Stimulated activated naive CD4-positive, alpha-beta T cell (primary cell): ENCODE results near the gene TMEM39B.
"Not testable (repeated sequence)": the region's sequence is repeated elsewhere in the genome, so short reads cannot be mapped to it uniquely, and the experiment has no call there.

Source experiments
- DNase-seq, 6 experiments: peaks; one replicate each; lab custom pipeline; 2025; lab: John Stamatoyannopoulos, UW

Gene TMEM39B

DNA sequence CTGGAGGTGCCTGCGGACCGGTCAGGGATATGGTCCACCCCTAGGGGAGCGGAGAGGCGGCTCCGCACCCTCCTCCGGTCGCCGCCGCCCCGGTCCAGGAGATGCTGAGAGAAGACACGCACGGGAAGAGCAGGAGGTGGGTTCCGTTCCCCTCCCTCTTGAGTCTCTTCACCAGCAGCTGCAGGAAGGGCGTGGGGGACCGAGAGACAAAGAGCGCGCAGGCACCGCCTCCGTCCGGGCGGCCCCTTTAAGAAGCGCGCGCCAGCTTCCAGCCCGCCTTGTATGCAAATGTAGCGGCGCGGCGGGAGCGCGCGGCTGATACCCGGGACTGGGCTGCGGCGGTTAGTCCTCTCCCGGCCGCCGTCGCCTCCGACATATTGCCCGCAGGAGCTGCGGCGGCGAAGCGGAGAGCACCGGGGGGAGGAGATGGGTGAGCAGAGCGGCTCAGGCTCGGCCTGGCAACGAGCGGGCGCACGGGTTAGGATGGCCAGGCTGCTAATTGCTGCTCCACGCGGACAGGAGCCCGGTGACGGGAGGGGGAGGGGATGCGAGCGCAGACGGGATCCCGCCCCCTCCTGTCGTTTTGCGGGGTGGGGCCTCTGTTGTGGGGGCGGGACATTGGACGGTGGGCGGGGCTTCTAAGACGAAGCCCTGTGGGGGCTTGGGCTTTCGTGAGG is at the start of gene TMEM39B:
TMEM39B (plus strand) TSS at position 318 of the 677 bp plus-strand sequence; CDS start at position 427, 109 bp downstream.
- peak; percentile 90 to 99 (median 96) for DNase-seq

DNA sequence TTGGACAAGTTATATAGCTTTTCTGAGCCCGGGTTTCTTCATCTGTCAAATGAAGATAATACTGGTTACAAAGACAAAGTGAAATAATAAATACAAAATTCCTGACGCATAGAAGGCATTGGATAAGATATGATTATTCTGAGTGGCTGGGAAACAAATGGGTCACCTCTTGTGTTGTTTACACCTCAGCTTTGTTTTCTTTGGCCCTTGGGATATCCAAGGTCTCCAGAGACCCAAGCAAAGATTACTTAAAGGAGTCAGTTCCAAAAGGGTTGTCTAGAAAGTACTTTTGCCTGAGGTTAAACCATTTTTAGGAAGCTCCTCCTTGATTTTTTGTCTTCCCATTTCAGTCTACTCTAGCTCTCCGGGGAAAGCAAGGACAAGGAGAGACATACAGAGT is 49.4 kb upstream of the TMEM39B start:
- no peak for DNase-seq

DNA sequence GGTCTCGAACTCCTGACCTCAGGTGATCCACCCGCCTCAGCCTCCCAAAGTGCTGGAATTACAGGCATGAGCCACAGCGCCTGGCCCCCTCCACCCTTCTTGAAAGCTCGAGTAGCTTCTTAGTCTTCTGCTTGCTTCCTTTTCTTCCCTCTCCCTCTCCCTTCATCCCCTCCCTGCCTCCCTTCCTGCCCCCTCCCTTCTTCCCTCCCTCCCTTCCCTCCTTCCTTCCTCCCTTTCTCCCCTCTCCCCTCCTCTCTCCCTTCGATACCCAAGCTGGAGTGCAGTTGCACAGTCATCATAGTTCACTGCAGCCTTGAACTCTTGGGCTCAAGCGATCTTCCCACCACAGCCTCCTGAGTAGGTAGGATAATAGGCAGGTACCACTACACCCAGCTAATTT is 47.2 kb upstream of the TMEM39B start:
- no peak for DNase-seq

DNA sequence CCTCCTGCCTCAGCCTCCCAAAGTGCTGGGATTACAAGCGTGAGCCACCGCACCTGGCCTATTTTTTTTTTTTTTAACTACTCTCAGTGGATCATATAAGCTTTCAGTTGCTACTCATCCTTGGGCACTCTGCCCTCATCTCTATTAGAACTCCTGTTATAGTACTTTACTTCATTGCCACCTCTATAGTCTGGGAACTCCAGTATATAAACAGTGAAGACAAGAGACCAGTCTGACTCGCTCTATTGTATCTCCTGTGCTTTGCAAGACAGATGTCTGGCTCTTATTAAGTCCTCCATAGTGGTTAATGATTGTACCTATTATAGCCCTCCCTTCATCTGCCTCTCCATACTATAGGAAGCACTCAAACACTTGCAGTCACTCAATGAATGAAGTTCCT is 44.0 kb upstream of the TMEM39B start:
- no peak for DNase-seq

DNA sequence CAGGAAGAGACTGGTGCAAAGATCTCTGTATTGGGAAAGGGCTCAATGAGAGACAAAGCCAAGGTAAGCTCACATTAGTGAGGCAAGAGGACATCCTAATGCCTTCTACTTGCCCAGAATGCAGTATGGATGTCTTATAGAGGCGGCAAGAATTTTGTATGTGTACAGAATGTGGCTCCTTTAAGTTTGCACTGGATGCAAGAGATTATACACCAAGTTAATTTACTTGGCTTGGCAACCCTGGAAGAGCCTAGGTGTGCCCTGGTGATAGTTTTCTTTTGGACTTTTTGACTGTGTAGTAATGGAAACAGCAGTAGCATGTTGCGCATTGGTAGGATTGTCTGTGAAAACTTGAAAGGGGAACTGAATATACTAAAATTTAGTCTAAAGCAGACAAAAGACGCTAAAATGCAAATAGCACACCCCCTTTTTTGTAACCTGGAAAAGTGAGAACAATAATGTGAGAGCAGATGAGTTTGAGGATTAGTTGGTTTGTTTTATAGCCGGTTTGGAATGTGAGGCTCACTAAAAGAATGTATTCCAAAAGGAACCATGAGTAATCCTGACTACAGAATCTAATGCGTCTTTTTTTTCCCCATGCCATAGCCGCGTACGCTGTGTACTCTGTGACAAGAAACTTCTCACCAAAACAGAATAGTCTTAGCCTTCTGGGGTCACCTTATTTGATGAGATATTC is 41.0 kb upstream of the TMEM39B start:
- no peak for DNase-seq

DNA sequence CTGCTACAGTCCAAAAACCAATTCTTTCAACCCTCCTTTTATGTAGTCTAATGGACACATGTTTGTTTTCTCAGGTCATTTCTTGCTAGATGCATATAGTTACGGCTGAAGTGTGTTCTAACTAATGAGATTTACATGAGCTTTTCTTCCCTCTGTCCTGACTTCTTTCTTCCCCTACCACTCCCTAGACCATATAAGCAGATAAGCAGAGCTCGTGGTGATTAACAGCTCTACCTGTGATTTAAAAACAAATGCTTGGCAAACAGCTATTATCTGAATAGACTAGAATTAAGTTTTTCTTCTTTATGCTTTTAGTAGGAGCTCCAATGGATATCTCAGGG is 40.5 kb upstream of the TMEM39B start:
- no peak for DNase-seq

DNA sequence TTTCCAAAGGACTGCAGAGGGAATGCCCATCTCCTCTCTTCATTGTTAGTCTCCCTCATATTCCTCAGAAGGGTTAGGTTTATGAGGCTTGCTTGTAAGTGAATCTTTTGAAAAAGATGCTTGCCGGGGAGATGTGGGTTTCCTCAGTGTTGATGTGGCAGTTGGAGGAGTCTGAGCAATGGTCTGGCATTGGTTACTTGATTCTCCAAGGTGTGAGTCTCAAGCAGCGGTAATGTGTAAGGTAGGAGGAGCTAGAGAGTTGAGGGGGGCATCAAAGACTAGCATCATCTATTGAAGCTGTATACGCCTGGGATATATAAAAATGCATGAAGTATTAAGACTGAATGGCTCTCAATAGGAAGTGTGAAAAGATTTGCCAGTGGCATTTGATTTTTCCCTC is 37.6 kb upstream of the TMEM39B start:
- DNase-seq, result no peak

DNA sequence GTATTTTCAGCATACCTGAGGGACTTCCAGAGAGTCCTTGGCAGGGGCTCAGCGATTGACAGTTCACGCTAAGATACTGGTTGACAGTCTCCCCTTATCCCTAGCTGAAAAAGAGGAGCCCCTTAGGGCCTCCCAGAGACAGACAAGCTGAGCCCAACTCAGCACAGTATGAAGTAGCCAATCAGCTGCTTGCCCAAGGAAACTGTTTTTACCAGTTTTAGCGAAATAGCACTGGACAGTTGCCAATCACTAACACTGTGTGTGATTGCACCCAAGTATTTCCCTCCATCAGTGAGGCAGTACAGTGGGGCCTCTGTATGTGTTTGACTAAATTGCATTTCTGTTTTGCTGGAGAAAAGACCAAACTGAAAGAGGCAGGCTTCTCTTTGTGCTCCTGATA is 32.0 kb upstream of the TMEM39B start:
- no peak for DNase-seq

DNA sequence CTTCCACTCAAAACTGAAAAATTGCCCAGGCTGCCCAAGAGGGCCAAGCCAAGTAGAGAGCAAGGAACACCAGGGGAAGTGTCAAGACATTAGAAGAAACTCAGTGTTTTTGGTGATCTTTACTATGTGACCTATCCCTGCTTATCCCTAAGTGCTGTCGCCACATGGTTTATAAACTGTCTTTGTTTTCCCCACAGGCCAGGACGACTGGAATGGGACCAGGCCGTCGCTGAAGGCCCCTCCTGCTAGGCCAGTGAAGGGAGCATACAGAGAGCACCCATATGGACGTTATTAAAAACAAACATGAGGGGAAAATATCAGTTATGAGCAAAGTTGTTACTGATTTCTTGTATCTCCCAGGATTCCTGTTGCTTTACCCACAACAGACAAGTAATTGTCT is 30.4 kb upstream of the TMEM39B start:
- DNase-seq, result no peak

DNA sequence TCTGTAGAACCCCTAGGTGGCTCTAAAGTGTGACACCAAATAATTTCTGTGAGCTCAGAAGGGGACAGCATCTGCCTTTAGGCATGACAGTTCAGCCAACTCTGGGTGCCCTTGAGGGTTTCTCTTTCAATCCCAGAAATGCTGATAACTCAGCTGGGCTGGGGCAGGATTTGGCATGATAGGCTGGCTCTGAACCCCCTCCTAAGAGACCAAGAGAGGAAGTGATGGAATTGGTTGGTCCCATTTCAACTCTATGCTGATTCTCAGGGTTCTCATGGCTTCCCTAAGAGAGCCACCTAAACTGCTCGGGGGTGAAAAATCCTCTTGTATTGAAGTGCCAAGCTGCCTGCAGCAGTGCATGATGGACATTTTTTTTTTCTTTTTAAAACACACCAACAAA is 28.5 kb upstream of the TMEM39B start:
- DNase-seq, result no peak

DNA sequence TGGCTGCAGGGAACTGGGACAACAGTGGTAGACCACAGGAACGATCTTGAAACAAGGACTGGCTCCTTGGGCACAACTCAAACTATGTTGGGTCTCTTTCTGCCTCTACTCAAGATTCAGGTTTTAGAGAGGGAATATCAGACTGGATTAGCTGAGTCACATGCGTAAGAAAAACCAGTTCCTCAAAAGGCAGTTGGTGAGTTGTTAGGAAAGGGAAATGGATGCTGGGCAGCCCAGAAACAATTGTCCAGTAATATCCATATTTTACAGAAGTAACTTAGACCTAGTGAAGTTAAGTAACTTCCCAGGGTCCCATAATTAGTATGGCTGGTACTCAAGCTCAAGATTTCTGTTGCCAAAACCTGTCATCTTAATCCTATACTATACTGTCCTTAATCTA is 27.0 kb upstream of the TMEM39B start:
- DNase-seq, result no peak

DNA sequence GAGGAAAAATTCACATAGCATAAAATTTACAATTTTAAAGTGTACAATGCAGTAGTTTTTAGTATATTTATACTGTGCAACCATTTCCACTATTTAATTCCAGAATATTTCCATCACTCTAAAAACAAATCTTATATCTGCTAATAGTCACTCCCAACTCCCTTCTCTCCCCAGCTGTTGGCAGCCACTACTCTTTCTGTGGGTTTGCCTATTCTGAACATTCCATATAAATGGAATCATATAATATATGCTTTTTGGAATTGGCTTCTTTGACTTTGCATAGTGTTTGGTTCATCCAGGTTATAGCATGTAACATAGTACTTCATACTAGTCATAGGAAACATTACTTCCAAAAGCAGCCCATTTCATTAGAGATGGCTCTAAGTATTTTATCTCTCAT is 25.0 kb upstream of the TMEM39B start:
- no peak for DNase-seq

DNA sequence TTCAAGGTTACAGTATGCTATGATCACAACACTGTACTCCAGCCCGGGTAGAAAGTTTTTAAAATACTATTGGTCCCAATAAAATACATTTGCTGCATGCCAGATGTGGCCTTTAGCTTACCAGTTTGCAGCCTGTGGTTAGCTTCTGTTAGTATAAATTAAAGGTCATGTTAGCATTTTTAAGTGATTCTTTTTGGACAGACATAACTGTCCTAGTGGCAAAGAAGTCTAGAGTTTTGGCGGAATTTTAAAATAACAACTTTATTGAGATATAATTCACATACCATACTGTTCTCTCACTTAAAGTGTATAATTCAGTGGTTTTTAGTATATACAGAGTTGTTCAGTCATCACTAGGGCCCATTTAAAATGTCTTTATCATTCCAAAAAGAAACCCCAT is 24.3 kb upstream of the TMEM39B start:
- DNase-seq, result no peak

DNA sequence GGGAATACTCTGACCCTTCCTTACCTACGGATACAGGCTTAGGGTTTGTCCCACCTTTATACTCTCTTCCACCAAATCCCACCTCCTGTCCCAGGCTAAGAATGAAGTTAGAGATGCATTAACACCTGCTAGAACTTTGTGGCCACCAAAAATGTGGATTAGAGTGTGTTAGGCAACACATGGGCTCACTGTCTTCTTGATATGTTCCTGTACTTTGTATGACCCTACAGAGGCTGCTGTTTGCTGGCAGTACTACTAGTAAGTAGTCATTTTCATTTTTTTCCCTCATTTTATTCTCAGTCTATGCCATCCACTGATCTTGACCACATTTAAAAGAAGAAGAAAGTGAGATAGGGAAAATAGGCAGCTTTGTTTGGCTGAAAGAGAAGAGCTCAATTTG is 21.0 kb upstream of the TMEM39B start:
- no peak for DNase-seq

DNA sequence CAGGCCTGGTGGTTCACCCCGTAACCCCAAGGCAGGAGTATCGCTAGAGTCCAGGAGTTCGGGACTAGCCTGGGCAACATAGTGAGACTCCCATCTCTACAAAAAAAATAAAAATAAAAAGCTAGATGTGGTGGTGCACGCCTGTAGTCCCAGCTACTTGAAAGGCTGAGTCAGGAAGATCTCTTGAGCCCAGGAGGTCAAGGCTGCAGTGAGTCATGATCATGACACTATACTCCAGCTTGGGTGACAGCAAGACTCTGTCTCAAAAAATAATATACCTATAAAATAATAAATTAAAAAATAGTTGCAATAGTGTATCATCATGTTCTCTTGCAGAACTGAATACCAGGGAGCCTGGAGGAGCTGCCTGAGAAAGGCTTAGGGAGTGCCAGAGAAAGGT is 19.9 kb upstream of the TMEM39B start:
- no peak for DNase-seq

DNA sequence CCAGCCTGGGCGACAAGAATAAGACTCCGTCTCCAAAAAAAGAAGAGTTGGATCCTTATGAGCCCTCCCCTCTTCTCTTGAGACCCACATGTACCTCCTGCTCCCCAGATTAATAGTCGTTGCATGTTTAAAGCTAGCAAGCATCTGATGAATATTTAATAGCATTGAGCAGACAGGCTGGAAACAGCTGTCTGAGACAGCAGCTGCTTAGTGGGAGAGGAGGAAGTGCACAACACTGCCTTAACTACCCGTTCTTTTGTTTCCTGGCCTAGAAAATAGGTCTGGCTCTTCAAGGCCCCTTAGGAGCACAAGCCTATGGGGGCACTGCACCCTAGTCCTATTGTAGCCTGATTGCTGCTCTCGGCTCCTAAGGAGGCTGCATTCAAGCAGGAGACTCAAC is 17.3 kb upstream of the TMEM39B start:
- DNase-seq, result no peak

DNA sequence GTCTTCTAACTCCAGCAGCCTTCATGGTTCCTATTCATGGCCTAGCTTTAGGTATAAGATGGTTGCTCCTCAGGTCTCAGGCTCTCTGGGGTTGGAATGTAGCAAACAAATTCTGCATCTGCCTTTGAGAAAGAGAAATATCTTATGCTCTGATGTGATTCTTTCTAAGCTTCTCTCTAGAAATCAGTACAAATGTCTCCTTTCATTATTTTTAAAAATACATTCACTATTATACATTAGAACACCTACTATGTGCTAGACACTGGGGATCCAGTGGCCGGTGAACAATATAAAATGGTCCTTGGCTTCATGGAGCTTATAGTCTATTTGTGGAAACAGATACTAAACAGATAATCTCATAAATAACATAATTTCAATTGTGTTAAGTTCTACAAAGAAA is 16.1 kb upstream of the TMEM39B start:
- DNase-seq, result no peak

DNA sequence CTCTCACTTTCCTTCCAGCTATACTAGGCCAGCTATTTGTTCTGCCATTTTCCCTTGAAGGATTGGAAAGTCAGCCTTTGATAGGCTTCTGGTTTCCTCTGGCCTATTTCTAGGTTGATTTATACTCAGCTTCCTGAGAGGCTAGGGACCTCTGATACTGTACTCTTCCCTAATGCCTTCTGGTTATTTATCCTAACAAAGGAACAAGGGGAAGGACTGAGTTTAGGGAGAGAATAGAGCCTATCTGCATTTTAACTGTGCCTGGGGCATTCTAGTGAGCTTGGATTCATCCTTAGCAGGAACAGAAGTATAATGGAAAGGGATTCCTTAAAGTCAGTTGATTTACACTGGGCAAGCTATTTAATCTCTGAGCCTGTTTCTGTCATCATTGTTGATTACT is 11.8 kb upstream of the TMEM39B start:
- no peak for DNase-seq

DNA sequence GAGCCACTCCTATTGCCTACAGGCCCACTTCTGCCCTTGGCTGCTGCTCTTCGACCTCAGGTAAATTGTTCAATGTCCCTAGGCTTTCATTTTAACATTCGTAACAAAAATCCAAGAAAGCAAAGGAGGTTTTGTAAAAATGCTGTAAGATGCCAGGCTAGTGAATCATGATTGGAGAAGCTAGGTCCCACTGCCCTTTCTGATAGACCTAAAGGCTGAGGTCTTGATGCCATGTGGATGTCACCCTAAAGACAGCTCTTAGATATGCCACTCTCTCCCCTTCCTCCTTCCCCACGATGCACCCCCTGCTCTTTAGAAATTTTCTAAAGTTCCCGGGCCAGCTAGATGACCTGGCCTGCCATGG is 9.9 kb upstream of the TMEM39B start:
- DNase-seq, result no peak

DNA sequence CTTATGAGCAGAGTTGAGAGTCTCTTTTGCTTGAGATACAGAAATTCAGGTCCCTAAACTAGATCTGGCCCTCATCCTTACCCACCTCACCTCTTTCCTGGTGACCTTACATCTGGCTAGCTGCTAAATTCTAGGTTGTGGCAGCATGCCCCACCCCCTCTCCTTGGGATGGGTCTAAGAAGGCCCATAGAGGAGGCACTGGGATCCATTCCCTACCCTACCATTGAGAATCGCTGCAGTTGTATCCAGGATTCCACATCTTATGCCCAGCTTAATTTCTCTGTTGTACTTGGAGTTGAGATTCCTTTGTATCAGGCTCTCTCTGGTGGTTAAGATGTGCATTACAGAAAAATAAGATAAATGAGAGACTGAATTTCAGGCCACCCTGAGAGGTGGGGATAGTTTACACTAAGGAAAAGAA is 9.5 kb upstream of the TMEM39B start:
- DNase-seq, result peak in 2 of 6 experiments; percentile 22 to 29

DNA sequence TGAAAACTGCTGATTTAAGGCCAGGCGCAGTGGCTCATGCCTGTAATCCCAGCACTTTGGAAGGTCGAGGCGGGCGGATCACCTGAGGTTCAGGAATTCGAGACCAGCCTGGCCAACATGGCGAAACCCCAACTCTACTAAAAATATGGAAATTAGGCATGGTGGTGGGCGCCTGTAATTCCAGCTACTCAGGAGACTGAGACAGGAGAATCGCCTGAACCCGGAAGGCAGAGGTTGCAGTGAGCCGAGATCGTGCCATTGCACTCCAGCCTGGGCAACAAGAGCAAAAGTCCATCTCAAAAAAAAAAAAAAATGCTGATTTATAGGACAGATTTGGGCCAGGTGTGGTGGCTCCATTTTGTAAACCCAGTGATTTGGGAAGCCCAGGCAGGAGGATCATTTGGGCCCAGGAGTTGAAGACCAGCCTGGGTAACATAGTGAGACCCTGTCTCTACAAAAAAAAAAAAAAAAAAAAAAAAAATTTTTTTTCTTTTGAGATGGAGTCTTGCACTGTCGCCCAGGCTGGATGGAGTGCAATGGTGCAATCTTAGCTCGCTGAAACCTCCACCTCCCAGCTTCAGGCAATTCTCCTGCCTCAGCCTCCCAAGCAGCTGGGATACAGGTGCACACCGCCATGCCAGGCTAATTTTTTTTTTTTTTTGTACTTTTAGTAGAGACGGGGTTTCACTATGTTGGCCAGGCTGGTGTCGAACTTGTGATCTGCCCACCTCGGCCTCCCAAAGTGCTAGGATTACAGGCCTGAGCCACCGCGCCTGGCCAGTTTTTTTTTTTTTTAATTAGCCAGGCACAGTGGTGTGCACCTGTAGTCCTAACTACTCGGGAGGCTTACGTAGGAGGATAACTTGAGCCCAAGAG is 6.9 kb upstream of the TMEM39B start:
- DNase-seq, result not testable (repeated sequence)

DNA sequence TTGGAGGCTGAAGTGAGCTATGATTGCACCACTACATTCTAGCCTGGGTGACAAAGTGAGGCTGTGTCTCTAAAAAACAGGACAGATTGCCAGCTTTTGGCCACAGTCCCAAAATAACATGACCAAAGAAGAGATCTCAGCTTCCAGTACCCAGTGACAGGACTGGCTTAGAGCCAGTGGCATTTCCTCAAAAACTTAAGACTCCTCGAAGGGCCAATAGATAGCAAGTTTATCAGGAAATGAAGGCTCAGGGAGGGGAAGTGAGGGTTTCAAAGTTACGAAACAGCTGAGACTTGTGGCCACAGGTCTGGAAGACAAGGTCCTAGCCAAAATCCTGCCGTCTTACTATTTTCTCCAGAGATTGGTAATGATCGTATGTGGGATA is 6.3 kb upstream of the TMEM39B start:
- DNase-seq, result peak in 2 of 6 experiments; percentile 11 to 18

DNA sequence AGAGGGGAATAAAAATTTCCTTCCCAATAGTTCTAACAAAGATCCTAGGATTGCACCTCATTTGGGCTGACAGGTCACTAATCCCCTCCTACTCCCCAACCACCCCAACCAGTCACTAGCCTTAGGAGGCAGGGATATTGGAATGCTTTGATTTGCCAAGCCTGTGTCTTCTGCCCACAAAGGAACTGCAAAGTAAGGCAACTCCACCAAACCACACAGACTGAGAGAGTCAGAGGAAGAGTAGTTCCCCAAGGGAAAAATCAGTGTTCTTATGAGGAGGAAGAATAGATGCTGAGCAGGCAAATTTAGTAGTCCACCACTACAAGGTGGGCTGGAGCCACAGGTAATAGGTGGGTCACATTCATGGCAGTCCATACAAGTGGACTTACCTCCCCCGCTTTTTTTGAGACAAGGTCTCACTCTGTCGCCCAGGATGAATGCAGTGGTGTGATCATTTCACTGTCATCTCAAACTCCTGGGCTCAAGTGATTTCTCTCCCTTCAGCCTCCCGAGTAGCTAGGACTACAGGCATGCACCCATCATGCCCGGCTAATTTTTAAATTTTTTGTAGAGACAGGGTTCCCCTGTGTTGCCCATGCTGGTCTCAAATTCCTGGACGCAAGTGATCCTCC is 3.7 kb upstream of the TMEM39B start:
- no peak for DNase-seq
